Endothelial cell (in vitro differentiated cells): ENCODE results near the gene RBM19. TPM values are rescaled to one million over a fixed set of nuclear protein-coding genes. Genes with fewer than 3 reads are reported as not detected.
A peak's percentile ranks its signal among the peaks of the same experiment; 100 is the strongest.

Experiments used
- DNase-seq: peaks from one replicate; pipeline ENCODE4 v3.0.0; 2021; ENCODE audit warnings: low spot score
- H3K27ac Mint-ChIP-seq: one replicate; pipeline ENCODE4 v1.8.0; 2021; ENCODE audit warnings: mixed read lengths, inconsistent platforms; ENCODE audit not compliant: unreplicated experiment
- H3K27me3 Mint-ChIP-seq: one replicate; pipeline ENCODE4 v1.8.0; 2021; ENCODE audit warnings: mild to moderate bottlenecking, moderate library complexity, mixed read lengths, inconsistent platforms; ENCODE audit not compliant: unreplicated experiment
- H3K36me3 Mint-ChIP-seq: one replicate; pipeline ENCODE4 v1.8.0; 2021; ENCODE audit warnings: mild to moderate bottlenecking, low read depth, mixed read lengths, inconsistent platforms; ENCODE audit not compliant: unreplicated experiment
- H3K4me1 Mint-ChIP-seq: one replicate; pipeline ENCODE4 v1.8.0; 2021; ENCODE audit warnings: mild to moderate bottlenecking, mixed read lengths, inconsistent platforms; ENCODE audit not compliant: unreplicated experiment
- H3K4me3 Mint-ChIP-seq: one replicate; pipeline ENCODE4 v1.8.0; 2021; ENCODE audit warnings: mild to moderate bottlenecking, mixed read lengths, inconsistent platforms; ENCODE audit not compliant: unreplicated experiment
- H3K9me3 Mint-ChIP-seq: one replicate; pipeline ENCODE4 v1.8.0; 2021; ENCODE audit warnings: mixed read lengths, inconsistent platforms; ENCODE audit not compliant: unreplicated experiment
- long read RNA-seq: library from polyadenylated mRNA; unstranded; transcript quantifications from one replicate; pipeline ENCODE4 v2.0.0, GENCODE V29; 2020; ENCODE audit not compliant: unreplicated experiment
- total RNA-seq: library from RNA; stranded (reverse); fragmentation: NEBNext Ultra II Directional; extraction: Animal tissue kit (Norgen Biotek cat#: 25700); gene quantifications from one replicate; pipeline ENCODE4 v1.2.1, GENCODE V29; 2021; ENCODE audit not compliant: unreplicated experiment
- TF ChIP-seq, protein P1 (sequence below): fragments of 200-600 bp; sonication (generic); IDR thresholded peaks from one replicate; pipeline ENCODE4 v1.5.0; 2021; ENCODE audit warnings: antibody characterized with exemption; ENCODE audit not compliant: unreplicated experiment

RBM19 gene, protein sequence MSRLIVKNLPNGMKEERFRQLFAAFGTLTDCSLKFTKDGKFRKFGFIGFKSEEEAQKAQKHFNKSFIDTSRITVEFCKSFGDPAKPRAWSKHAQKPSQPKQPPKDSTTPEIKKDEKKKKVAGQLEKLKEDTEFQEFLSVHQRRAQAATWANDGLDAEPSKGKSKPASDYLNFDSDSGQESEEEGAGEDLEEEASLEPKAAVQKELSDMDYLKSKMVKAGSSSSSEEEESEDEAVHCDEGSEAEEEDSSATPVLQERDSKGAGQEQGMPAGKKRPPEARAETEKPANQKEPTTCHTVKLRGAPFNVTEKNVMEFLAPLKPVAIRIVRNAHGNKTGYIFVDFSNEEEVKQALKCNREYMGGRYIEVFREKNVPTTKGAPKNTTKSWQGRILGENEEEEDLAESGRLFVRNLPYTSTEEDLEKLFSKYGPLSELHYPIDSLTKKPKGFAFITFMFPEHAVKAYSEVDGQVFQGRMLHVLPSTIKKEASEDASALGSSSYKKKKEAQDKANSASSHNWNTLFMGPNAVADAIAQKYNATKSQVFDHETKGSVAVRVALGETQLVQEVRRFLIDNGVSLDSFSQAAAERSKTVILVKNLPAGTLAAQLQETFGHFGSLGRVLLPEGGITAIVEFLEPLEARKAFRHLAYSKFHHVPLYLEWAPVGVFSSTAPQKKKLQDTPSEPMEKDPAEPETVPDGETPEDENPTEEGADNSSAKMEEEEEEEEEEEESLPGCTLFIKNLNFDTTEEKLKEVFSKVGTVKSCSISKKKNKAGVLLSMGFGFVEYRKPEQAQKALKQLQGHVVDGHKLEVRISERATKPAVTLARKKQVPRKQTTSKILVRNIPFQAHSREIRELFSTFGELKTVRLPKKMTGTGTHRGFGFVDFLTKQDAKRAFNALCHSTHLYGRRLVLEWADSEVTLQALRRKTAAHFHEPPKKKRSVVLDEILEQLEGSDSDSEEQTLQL
- 27.4 TPM for total RNA-seq
- long read RNA-seq, full-length matches to known transcripts, result 9 of 13 reads
- long read RNA-seq, partial matches to known transcripts, result 3 of 13 reads
- long read RNA-seq, other reads (novel, unspliced or antisense), result 1 of 13 reads

DNA sequence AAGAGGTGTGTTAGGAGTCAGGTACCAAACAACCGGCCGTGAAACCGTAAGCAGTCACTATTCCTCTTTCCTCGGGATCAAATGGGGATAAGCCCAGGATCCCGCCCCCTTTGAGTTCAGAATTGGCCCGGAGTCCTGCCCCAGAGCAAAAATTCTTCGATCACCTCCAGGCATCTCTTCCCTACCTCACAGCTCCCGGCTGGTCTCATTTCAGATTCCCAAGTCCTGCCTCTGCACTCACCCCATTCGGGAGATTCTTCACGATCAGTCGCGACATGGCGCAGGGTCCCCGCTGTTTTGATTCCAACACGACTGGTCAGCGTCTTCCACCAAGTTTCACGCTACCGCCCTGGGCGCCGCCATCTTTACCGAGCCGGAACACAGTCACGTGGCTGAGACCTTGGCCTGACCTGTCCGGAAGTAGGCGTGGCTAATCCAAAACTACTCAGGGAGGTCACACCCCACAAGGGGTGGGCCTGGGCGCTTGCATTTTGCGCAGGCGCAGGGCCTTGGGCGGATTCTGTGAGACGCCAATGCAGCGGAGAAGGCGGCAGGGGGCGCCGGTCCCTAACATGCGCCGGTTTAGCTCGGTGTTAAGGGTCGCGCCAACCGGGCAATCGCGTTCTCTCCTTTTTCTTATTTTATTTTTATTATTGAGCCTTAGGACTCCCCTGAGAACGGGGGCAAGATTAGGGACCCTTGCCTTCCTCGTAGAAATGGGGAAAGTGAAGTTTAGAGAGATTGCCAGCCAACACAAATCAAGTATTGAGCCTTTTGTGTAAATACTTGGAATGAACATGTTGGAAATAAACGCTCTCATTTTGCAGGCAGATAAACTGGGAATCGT, at the start of gene RBM19:
RBM19 (minus strand) TSS at position 375 of the 847 bp plus-strand sequence; CDS start at position 277, 98 bp downstream.
- no peaks in the 10 kb centered on the region for H3K36me3 Mint-ChIP-seq
- TF ChIP-seq, protein P1, sequence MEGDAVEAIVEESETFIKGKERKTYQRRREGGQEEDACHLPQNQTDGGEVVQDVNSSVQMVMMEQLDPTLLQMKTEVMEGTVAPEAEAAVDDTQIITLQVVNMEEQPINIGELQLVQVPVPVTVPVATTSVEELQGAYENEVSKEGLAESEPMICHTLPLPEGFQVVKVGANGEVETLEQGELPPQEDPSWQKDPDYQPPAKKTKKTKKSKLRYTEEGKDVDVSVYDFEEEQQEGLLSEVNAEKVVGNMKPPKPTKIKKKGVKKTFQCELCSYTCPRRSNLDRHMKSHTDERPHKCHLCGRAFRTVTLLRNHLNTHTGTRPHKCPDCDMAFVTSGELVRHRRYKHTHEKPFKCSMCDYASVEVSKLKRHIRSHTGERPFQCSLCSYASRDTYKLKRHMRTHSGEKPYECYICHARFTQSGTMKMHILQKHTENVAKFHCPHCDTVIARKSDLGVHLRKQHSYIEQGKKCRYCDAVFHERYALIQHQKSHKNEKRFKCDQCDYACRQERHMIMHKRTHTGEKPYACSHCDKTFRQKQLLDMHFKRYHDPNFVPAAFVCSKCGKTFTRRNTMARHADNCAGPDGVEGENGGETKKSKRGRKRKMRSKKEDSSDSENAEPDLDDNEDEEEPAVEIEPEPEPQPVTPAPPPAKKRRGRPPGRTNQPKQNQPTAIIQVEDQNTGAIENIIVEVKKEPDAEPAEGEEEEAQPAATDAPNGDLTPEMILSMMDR, result peak; percentile 80
- no peaks in the 10 kb centered on the region for H3K9me3 Mint-ChIP-seq
- peaks cover 2% of the 10 kb centered on the region for H3K27me3 Mint-ChIP-seq
- H3K27ac Mint-ChIP-seq, result peak within 1 kb of the TSS; percentile 94
- DNase-seq, result peak; percentile 99
- peaks cover 14% of the 10 kb centered on the region for H3K4me1 Mint-ChIP-seq
- peak within 1 kb of the TSS; percentile 100 for H3K4me3 Mint-ChIP-seq

DNA sequence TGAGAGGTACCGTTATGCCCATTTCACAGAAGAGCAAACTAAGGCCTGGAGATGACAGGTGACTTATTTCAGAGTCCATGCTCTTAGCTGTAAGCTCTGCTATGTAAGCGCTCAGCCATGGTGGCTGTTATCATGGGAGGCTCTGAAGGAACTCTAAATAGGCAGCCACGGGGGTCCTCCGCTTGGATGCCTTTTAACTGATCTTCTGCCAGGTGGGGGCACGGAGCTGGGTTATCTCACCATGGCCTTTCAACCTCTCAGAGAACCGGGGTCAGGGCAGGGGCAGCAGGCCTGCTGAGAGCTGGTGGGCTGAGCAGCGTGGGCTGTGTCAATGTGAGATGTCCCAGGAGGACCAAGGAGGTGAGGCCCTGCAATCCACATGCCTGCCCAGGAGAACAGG, 49.7 kb upstream of the RBM19 start:
- H3K36me3 Mint-ChIP-seq, result no peaks in the 10 kb centered on the region
- H3K9me3 Mint-ChIP-seq, result no peaks in the 10 kb centered on the region
- no peak for DNase-seq
- H3K27ac Mint-ChIP-seq, result no peak overlapping the region
- no peak overlapping the region for H3K4me3 Mint-ChIP-seq
- no peaks in the 10 kb centered on the region for H3K4me1 Mint-ChIP-seq
- H3K27me3 Mint-ChIP-seq, result no peaks in the 10 kb centered on the region
- TF ChIP-seq, protein P1, result no peak

DNA sequence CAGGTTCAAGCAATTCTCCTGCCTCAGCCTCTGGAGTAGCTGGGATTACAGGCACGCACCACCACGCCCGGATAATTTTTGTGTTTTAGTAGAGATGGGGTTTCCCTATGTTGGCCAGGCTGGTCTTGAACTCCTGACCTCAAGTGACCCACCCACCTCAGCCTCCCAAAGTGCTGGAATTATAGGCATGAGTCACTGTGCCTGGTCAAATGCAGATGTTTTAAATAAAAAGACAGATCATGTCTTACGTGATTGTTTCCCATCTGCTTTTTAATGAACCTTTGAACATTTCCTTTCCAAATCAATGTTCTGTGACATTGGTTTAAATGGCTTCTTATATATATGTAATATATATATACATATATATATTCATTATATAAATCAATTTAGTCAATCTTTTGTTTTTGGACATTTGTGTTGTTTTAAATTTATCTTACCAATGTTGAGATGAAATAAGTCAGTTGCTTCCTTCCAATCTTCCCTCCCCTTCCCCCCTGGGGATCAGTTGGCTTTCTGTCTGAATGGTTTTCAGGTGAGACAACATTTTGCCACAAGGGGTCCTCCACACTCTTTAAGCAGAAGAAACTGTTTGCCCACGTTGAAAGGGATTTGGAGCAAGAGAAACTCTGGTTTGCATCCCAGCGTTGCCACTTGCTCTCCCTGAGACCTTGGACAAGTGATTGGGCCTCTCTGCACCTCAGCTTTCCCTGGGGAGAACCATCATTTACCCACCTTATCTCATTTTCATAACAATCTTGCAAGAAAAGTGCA, 47.6 kb upstream of the RBM19 start:
- TF ChIP-seq, protein P1, result peak; percentile 37
- no peaks in the 10 kb centered on the region for H3K36me3 Mint-ChIP-seq
- no peak overlapping the region for H3K27ac Mint-ChIP-seq
- no peaks in the 10 kb centered on the region for H3K4me1 Mint-ChIP-seq
- H3K4me3 Mint-ChIP-seq, result no peak overlapping the region
- no peaks in the 10 kb centered on the region for H3K9me3 Mint-ChIP-seq
- peaks cover 2% of the 10 kb centered on the region for H3K27me3 Mint-ChIP-seq
- peak; percentile 41 for DNase-seq

DNA sequence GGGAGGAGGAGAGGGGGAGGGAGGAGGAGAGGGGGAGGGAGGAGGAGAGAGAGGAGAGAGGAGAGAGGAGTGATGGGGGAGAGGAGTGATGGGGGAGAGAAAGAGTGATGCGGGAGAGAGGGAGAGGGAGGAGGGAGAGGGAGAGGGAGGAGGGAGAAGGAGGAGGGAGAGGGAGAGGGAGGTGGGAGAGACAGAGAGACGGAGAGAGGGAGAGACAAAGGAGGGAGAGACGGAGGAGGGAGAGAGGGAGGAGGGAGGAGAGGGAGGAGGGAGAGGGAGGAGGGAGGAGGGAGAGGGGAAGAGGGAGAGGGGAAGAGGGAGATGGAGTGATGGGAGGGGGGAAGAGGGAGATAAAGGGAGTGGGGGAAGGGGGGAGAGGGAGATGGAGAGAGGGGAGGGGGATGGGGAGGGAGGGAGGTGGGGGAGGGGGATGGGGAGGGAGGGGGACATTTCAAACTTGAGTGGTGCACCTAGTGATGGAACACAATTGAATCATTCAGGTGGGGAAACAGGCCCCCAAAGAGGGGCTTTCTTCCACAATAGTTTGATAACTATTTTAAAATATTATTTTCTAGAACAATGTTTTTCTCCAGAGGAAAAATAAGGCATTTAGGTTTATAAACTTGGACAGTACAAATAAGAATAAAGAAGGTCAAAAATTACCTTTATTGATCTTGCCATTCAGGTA, 46.8 kb upstream of the RBM19 start:
- H3K9me3 Mint-ChIP-seq, result no peaks in the 10 kb centered on the region
- no peaks in the 10 kb centered on the region for H3K36me3 Mint-ChIP-seq
- TF ChIP-seq, protein P1, result no peak
- H3K27ac Mint-ChIP-seq, result no peak overlapping the region
- H3K4me1 Mint-ChIP-seq, result no peaks in the 10 kb centered on the region
- no peak overlapping the region for H3K4me3 Mint-ChIP-seq
- peaks cover 2% of the 10 kb centered on the region for H3K27me3 Mint-ChIP-seq
- no peak for DNase-seq
